BJ (cell line): ENCODE data around the gene PRPF18. TPM values are rescaled to one million over a fixed set of nuclear protein-coding genes. Genes with fewer than 3 reads are reported as not detected.

ENCODE experiments used
- CTCF ChIA-PET: fragments of 350-600 bp; formaldehyde crosslinking; extraction: SDS; loops from one replicate; lab custom pipeline; 2021; ENCODE audit warnings: antibody characterized with exemption, inconsistent platforms; lab: Yijun Ruan, JAX
- POLR2A ChIA-PET: fragments of 300-600 bp; sonication (Branson Sonifier 250); formaldehyde crosslinking; extraction: SDS; loops from one replicate; lab custom pipeline; 2021; ENCODE audit warnings: antibody characterized with exemption; lab: Charles Lee
- DNase-seq: peaks from one replicate; pipeline ENCODE4 v3.0.0-alpha.2; 2011; ENCODE audit warnings: low read depth
- H3K27me3 ChIP-seq: 2 replicates; pipeline ENCODE4 v1.6.0; 2011; ENCODE audit warnings: low read length; ENCODE audit not compliant: control insufficient read depth, insufficient read depth
- H3K36me3 ChIP-seq: 2 replicates; pipeline ENCODE4 v1.5.1; 2011; ENCODE audit warnings: low read length; ENCODE audit not compliant: control insufficient read depth, insufficient read depth
- H3K4me3 ChIP-seq: 2 replicates; pipeline ENCODE4 v1.5.1; 2011; ENCODE audit warnings: low read depth, mild to moderate bottlenecking, control low read depth, low read length
- CTCF ChIP-seq: IDR thresholded peaks from 2 replicates; pipeline ENCODE4 v1.5.1; 2011; ENCODE audit warnings: low read depth, mild to moderate bottlenecking, control low read depth, inconsistent platforms, low read length, moderate library complexity; ENCODE audit not compliant: insufficient read depth
- polyA plus RNA-seq: library from polyadenylated mRNA; depleted of rRNA; stranded (reverse); fragments of >200 nt; gene quantifications from 2 replicates; pipeline ENCODE4 v1.2.3, GENCODE V29; 2011

Gene PRPF18
- polyA plus RNA-seq, 1 experiment, result 6.4 TPM

- H3K4me3 ChIP-seq, result no peak overlapping the region
- no peak for TF ChIP-seq CTCF
- ChIA-PET POLR2A (no interaction called here), CTCF (interaction anchor here (0.8 kb wide), 1 partner anchor 43 kb away, joined by 3 read pairs; no protein-coding TSS in a partner anchor)
- H3K36me3 ChIP-seq, result peaks cover 28% of the 10 kb centered on the region
- no peak for DNase-seq
- no peaks in the 10 kb centered on the region for H3K27me3 ChIP-seq
These were observed 69.8 kb downstream of the PRPF18 start for GRCh38 chr10:13656337-13657100.

- DNase-seq, result no peak
- CTCF ChIA-PET, result interaction anchor here (0.6 to 1.2 kb wide), 2 partner anchors 14 to 43 kb away, joined by 3 read pairs; no protein-coding TSS in a partner anchor
- H3K27me3 ChIP-seq, result no peaks in the 10 kb centered on the region
- POLR2A ChIA-PET, result no interaction called here
- TF ChIP-seq CTCF, result no peak
- peaks cover 26% of the 10 kb centered on the region for H3K36me3 ChIP-seq
- H3K4me3 ChIP-seq, result no peak overlapping the region
These were observed 70.4 kb downstream of the PRPF18 start for GRCh38 chr10:13657101-13657680.

- POLR2A ChIA-PET, result no interaction called here
- Histone ChIP-seq H3K4me3 (no peak overlapping the region), H3K27me3 (no peaks in the 10 kb centered on the region), H3K36me3 (peaks cover 26% of the 10 kb centered on the region)
- no peak for TF ChIP-seq CTCF
- CTCF ChIA-PET, result interaction anchor here (1.2 kb wide), 1 partner anchor 45 kb away, joined by 3 read pairs; no protein-coding TSS in a partner anchor
- DNase-seq, result no peak
These were observed 71.5 kb downstream of the PRPF18 start for GRCh38 chr10:13658264-13658663.

GRCh38 chr10:13658871-13659685, 72.3 kb downstream of the PRPF18 start:
- no peak for DNase-seq
- TF ChIP-seq CTCF, result no peak
- ChIA-PET POLR2A (no interaction called here), CTCF (interaction anchor here (0.6 to 3.3 kb wide), 27 partner anchors 8 to 517 kb away, joined by 3 to 43 read pairs (median 4); no protein-coding TSS in a partner anchor)
- Histone ChIP-seq H3K4me3 (no peak overlapping the region), H3K36me3 (peaks cover 21% of the 10 kb centered on the region), H3K27me3 (no peaks in the 10 kb centered on the region)
